Measurements from ENCODE around the gene NDST3. TPM values are rescaled to one million over a fixed set of nuclear protein-coding genes. Genes with fewer than 3 reads are reported as not detected.
"Not testable (repeated sequence)": the region's sequence is repeated elsewhere in the genome, so short reads cannot be mapped to it uniquely, and the experiment has no call there.

The NDST3 gene
- total RNA-seq, 2 experiments from 2014 or later = not detected

DNA sequence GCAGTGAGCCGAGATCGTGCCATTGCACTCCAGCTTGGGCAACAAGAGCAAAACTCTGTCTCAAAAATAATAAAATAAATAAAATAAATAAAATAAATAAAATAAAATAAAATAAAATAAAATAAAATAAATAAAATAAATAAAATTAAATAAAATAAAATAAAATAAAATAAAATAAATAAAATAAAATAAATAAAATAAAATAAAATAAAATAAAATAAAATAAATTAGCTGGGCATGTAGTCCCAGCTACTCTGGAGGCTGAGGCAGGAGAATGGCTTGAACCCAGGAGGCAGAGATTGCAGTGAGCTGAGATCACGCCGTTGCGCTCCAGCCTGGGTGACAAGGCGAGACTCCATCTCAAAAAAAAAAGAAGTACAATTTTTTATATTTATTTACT, 265.3 kb downstream of the NDST3 start:
- H3K27ac Mint-ChIP-seq, CTCF ChIA-PET: not testable (repeated sequence)

GRCh38 chr4:118307643-118308042, 273.4 kb downstream of the NDST3 start:
- Mint-ChIP-seq H3K9me3 (ENCODE audit: insufficient read depth) (no peaks in the 10 kb centered on the region), H3K27me3 (ENCODE audit: low read depth) (peaks cover 19% of the 10 kb centered on the region), H3K36me3 (ENCODE audit: low read depth) (no peaks in the 10 kb centered on the region), H3K27ac (no peak overlapping the region), H3K4me3 (no peak overlapping the region), H3K4me1 (ENCODE audit: low read depth) (no peaks in the 10 kb centered on the region)
- ChIA-PET CTCF (interaction anchor here (0.9 kb wide), 1 partner anchor 10 kb away, joined by 3 read pairs; no protein-coding TSS in a partner anchor), POLR2A (interaction anchor here (0.6 kb wide), 1 partner anchor 13 kb away, joined by 5 read pairs; no protein-coding TSS in a partner anchor)
- no peak for ATAC-seq
- DNase-seq = no peak

More for the DNA sequence above, 265.3 kb downstream of the NDST3 start:
- H3K4me1 Mint-ChIP-seq (ENCODE audit: low read depth); H3K4me3 Mint-ChIP-seq; ATAC-seq; POLR2A ChIA-PET; H3K36me3 Mint-ChIP-seq (ENCODE audit: low read depth); DNase-seq; H3K27me3 Mint-ChIP-seq (ENCODE audit: low read depth); H3K9me3 Mint-ChIP-seq (ENCODE audit: insufficient read depth): not testable (repeated sequence)
